ENCODE measurements around the gene RWDD3.

RWDD3 gene

DNA sequence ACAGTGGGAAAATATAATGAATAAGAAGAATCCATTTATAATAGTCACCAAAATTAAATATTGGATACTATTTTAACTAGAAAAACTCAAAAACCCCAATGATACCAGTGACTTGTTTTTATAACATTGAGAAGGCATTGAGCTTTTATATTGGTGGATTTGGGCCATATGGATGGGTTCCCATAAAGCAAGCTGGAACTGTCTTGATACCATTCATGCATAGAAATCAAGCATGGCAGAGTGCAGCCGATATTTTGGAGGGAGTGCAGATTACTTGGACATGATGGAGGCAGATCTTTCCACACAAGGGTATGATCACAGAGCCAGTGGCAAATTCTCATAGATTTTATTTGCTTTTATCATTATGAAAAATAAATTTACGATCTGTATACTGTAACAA lies 3.8 kb upstream of the RWDD3 start:
- no peak for DNase-seq (ENCODE audit: low read depth in 2 of 2)

DNA sequence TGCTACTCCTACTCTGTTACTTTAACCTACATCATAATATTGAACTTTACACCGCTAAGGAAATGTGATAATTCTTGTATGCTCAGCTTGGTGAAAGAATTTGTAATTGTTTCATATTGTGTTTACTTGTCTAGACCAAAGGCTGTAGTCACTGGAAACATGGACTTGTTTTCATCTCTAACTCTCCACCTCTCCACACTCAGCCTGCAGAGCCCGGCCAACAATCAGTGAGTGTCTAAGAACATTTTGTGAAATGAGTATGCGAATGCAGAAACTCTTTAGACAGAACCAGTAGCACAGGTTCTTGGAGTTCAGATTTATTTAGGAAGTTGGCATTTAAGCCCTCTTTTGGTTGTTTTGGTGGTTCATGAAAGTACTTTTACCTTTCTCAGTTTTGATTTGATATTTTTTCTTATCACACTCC lies 3.2 kb upstream of the RWDD3 start:
- DNase-seq (ENCODE audit: low read depth in 2 of 2), result no peak

DNA sequence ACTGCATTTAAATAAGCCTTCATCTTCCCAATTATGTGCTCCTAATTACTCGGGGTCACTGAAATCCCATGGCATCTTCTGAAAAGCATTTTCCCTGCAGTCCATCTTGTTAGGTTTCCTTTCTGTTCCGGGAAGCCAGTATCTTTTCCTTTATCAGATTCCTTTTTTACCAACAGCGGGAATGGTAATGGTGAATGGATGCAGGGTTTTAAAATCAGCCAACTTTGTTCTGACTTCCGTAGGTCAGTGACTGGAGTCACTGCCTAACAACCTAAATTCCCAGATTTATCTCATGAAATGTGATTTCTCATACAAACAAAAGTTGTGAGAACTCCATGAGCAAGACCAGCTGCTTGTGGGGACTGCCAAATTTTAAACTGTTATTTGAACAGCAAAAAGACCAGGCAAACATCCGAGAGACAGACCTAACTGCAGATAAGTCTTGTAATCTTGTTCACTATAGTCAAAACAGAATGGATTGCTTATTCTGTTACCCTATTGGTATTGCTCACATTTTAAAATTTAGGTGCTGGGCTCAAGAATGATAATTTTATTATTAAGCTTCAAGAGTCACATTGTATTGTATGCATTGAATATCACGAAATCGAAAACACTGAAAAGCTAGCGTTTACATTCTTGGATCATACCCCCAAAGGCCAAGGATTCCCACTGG lies 1.2 kb upstream of the RWDD3 start:
- DNase-seq (ENCODE audit: low read depth in 2 of 2), result no peak

DNA sequence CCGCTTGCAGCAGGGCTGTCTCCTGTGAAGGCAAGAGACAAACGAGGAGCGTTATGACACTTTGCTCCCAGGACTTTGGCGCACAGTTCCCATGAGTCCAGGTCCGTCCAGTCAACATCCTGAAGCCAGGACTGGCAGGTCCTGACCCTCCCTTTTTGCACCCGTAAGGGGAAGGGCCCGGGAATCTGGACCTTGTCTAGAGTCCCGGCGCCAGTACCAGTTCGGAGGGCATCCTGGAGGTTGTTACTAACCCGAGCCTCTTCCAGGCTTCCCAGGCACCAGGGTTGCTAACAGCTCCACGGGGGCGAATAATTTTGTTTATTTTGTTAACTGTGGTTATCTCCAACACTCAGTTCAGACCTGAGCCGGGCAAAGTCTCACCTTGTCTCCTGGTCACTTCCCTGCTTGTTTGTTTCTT lies 682 bp upstream of the RWDD3 start:
- DNase-seq (ENCODE audit: low read depth in 2 of 2), result no peak

DNA sequence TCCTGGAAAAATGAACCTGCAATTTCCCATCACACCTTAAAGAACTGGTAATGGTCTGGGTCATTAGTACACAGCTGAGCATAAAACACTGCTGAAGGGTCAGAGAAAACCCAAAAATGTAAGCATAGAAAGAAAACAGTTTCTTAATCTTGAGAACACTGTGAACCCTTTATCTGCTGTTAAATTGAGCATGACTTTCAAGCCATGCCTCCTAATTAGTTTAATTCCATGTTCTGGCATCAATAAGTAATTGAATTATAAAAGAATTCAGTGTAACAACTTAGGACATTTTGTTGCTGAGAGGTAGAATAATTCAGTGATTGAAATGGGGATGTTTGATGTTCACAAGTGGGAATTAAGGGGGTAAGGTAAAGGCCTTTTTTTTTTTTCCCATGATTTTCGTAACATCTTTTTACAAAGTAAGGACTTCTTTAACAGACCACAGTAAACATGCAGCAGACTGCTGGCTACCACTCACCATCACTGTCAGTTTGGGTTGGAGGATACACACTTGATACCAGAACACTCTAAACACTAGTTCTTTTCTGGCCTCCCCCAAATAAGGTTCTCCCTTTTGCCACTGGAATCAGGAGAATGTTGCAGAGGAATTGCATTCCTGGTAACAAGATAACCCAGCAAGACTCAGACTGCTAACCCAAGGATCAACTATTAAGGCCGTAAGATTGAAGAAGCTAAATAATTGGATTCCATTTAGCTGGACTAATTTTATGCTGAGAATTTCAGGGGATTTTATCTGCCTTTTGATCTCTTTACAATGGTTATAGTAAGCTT lies 3.0 kb downstream of the RWDD3 start:
- DNase-seq (ENCODE audit: low read depth in 2 of 2), result no peak

DNA sequence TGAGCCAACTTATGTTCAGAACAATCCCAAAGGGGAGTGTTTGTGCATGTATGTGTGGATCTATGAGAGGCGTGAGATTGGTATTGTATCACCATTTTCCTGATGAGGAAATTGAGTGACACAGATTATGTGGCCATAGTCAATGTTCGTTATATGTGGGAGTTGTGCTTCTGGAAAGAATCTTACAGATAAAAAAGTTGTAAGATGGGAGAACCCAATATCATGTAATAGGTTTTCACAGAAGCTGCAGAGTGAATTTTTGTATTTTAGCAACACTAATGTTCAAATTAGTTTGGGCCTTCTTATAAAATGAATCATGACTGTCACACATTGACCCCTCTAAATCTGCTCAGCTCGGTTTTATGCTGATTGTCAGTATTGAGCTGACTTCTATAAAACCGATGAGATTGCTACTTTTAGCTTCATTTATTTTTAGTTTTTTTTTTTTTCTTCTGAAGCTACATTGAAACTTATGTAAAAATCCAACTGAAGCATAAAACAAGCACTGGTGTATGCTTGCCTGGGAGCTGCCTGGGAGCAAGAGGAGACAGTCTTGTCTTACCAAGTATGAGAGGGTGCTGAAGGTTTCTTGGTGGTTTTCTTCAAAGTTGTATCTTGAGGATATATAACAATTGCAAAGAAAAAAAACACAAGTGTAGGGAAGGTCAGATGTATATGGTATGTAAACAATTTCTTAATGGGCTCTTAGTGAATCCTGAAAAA lies 4.1 kb downstream of the RWDD3 start:
- DNase-seq (ENCODE audit: low read depth in 2 of 2), result no peak

DNA sequence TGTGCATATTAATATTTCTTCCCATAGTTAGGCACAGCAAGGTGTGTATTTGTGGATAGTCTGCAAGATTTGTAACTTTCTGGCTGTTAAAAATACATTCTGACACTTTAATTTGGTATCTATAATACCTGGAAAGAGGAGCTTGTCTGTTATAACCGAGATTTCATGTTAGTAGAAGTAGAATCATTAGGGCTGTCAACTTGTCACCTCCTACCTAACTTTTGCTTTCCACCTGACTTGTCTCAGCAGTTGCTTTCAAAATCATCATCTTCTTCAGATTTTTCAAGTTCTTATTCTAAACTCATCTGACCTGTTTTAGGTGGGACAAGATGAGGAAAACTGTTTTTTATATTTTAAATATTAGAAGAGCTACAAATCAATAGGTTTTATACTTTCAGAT lies 11.0 kb downstream of the RWDD3 start:
- no peak for DNase-seq (ENCODE audit: low read depth in 2 of 2)

DNA sequence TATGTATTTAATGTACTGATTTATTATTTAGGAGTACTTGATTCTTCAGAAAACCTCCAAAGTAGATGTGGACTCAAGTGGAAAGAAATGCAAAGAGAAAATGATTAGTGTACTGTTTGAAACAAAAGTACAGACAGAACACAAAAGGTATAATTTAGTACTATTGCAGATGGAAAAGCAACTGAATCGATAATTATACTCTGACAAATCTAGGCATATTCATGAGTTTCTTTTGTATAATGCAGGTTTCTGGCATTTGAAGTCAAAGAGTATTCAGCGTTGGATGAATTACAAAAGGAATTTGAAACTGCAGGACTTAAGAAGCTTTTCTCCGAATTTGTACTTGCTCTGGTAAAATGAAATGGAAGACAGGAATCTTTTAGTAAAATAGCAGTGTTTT lies 12.5 kb downstream of the RWDD3 start:
- no peak for DNase-seq (ENCODE audit: low read depth in 2 of 2)

DNA sequence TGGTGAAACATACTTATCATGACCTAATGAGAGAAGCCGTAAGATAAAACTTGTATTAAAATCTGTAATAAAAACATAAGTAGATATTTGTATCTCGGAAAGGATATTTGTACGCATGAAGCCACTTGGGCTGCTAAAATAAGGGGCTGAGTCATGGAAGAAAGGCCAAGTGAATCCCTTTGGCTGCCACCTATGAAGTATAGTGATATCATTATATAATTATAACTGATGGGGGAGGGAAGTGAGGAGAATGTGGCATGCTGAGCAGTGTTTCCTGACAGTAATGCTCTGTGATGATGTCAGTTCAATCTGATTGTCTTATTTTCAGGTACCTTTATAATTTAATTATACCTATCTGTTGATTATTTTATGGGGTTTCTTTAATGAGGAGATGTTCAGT lies 13.6 kb downstream of the RWDD3 start:
- DNase-seq (ENCODE audit: low read depth in 2 of 2), result no peak

DNA sequence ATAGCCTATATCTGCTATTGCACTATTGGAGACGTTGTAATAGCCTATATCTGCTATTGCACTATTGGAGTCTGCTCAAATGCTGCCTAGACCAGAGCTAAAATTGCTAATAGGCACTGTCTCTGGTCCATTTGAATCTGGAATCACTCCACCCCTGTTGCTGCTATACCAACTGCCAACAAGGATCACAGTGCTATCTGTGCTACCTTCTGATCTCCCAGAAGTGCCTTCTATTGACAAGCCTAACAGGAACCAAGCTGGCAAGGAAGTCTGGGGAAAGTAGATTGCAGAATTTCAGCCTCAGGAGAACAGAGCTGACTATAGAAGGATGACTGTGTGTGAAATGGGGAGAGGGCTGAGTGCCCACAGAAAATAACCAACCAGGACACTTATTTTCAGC lies 15.9 kb downstream of the RWDD3 start:
- DNase-seq (ENCODE audit: low read depth in 2 of 2), result no peak

DNA sequence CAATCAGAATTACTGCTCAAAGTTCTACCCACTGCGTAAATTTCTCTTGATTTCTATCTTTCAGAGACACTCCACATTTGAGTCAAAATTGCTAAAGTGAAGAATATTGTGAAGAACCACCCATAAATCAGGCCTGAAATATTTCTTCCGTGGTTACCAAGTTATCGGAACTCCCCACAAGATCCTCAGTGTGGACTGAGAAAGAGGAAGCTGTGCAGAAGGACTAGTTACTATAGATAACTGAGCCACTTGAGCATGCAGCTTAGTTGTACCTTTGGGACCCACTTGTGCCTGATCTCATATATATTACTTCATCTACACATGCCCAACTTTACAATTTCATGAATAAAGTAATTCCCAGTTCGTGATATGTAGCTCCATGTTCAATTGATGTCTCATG lies 18.4 kb downstream of the RWDD3 start:
- DNase-seq (ENCODE audit: low read depth in 2 of 2), result no peak

DNA sequence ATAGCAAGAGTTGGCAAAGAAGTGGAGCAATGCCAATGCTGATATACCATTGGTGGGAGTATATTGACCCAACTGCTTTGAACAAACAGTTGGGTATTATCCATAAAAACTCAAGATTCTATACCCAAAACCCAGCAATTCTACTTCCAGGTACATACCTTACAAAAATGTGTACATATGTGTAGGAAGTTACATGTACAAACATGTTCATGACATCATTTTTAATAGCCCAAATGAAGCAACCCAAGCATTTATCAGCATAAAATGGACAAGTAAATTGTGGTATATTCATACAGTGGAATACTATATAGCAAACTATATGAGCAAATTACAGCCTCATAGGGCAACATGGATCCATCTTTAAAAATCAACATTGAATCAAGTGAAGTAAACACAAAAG lies 20.9 kb downstream of the RWDD3 start:
- DNase-seq (ENCODE audit: low read depth in 2 of 2), result no peak

DNA sequence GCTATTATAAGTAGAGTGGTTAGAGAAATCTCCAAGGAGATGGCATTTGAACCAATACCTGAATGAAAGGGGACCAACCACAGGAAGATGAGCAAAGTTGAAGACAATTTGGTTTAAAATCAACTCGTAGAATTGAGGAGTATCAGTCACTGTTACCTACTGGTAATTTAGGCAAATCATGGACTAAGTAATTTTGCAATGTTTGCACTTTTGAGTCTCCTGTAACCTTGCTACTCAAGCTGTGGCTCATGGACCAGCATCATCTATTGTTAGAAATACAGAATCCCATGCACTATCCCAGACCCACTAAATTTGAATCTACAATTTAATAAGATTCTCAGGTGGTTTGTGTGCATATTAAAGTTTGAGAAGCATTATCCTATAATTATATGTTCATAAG lies 21.8 kb downstream of the RWDD3 start:
- DNase-seq (ENCODE audit: low read depth in 2 of 2), result no peak

DNA sequence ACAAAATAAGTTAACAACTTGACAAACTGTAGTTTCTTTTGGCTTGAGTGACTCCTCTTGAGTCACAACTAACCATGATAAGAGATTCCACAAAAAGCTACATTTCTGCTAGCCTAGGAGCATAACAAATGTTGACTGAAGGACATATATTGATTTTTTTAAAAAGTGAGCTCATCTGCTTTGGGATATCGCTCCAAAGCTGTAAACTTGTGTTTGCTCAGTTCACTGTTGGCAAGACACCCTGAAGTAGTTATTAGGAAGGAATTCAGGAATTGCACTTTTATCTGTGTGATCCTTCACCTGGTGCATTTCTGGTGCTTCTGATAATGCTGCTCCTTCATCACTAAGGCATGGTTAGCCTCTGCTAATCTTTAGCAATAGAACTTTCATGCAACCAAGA lies 23.7 kb downstream of the RWDD3 start:
- no peak for DNase-seq (ENCODE audit: low read depth in 2 of 2)

DNA sequence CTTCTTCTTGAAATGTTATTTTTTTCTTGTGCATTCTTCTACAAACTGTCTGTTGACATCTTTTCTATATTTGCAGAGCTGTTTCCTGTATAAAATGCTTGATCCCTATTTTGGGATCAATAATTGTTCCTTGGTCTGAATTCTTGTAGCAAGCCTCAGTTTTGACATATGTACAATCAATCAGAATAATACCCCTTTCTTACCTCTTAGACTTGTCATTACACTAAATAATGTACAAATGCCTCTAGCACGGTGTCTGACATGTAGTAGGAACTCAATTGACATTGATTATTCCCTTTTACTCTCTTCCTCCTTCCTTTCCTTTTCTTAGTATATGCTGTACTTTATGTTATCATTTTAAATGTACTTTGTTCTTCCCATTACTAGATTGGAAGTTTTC lies 25.2 kb downstream of the RWDD3 start:
- DNase-seq (ENCODE audit: low read depth in 2 of 2), result no peak

DNA sequence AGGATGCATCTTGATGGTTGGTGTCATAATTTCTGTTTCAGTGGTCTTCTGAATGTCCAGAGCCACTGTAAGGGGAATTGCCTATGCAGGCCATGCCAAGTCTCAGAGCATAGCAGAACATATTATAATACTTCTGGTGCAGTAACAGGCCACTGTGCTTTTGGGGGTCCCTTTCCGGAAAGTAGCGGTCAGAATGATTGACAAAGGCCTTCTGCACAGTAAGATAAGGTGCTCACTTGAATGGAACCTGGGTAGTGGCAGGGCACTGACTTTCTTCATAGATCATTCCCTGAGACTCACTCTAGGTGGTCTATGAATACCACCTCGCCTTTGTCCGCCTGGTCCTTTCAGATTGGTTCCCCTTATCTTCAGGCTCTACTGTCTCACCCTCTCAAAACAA lies 28.9 kb downstream of the RWDD3 start:
- DNase-seq (ENCODE audit: low read depth in 2 of 2), result no peak

DNA sequence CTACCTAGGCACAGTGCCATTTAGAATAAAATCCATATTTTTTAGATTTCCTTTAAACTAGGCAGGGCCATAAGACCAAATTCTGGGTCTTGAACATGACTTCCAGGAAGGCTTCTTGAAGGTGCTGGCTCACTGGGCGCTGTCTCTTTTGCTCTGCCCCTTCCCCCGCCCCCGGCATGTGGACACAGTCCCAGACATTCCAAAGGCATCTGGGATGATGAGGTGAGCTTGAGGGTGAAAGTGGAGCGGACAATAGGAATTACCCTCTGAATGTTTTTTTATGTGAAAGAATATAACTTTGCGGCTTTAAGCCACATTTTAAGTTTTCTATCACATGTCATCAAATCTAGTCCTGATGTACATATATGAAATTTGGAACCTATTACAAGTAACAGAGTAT lies 29.4 kb downstream of the RWDD3 start:
- DNase-seq (ENCODE audit: low read depth in 2 of 2), result no peak

DNA sequence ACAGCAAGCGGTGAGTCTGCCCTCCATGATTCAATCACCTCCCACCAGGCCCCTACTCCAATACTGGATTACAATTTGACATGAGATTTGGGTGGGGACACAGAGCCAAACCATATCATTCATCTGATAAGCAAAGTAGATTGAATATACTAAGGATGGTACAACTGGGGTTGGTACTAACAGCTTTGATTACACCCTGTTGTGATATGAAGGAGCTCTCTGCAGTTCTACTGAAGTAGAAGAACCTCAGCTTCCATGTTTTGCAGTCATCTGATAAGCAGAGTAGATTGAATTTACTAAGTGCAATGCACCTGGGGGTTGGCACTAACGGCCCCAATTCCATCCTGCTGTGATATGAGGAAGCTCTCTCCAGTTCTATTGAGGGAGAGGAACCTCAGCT lies 31.1 kb downstream of the RWDD3 start:
- DNase-seq (ENCODE audit: low read depth in 2 of 2), result no peak

DNA sequence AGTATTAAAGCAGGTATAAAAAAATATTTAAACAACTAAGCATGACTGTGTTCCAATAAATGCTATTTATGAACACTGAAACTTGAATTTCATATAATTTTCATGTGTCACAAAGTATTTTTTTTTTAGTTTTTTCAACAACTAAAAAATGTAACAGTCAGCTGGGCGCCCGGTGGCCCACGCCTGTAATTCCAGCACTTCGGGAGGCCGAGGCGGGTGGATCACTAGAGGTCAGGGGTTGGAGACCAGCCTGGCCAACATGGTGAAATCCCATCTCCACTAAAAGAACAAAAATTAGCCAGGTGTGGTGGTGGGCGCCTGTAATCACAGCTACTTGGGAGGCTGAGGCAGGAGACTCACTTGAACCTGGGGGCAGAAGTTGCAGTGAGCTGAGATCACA lies 42.4 kb downstream of the RWDD3 start:
- DNase-seq (ENCODE audit: low read depth in 2 of 2), result no peak

DNA sequence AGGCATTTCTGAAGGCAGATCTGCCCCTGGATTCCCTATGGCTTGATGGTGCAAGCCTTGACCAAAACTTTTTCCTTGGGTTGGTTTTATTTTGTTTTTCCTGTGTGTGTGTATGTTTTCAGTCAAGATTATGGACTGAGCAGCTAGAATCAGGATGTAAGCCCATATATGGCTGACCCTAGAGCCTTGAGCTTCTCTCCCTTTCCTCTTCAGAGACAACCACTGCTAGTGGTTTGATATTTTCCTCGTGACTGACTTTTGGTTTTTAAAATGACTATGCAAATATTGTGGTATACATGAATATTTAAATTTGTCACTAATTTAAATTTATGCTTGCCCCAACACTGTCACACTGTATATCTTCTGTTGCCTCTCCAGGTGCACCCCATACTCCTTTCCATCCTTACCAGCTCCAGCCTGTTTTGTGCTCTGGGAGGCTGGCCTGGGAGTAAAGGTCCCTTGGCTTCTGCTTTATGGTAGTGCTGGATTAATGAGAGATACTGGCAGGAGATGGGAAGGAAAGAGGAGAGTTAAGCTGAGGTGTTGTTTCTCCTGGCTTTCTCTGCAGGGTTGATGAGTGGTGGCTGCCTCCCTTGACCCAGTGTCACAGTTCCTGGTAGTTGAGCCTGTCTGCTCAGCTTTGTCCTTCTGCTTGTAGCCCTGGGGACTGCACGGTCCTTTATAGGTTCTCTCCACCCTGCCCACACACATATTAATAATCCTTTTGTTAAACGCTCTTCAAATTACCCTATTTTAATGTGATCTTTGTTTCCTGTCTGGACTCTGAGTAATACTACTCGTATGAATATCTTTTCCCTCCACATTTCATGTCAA lies 44.4 kb downstream of the RWDD3 start:
- DNase-seq (ENCODE audit: low read depth in 2 of 2), result no peak

DNA sequence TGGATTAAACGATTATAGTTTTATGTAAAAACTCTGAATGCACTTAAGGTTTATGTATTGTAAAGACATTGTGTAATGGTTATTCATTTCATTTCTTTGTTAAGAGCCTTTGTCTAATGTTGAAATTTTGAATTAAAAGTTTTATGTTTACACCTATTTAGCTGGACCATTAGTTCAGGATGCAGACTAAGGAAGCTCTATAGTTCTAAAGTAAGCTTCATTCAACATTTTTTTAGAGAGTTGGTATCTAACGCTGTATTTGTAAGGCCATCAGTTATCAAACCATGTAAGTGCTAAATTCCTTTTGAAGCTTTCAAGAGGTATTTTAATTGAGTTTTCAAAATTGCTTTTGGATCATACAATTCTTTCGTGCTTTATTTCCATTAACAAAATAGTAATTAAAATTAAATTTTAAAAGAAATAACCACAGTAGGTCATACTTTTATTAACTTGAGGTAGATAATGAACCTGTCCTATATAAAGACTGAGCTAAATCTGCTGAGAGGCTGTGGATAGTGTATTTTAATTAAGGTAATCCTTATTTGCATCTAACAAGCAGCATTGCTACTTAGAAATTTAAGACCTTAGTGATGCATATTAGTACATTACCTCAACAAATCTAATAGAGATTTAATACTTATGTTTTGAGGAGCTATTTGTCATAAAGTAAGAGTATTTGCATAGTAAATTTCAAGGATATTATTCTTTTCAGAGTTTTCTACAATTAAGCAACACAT lies 47.9 kb downstream of the RWDD3 start:
- DNase-seq (ENCODE audit: low read depth in 2 of 2), result no peak

Measured in activated CD4-positive, alpha-beta T cell treated with anti-CD3 and anti-CD28 coated beads for 24 hours (primary cell).